Measurements from ENCODE around the gene TSPAN10. TPM values are rescaled to one million over a fixed set of nuclear protein-coding genes. Genes with fewer than 3 reads are reported as not detected.

TSPAN10 gene
- total and polyA plus RNA-seq, 2 of the 4 experiments (the other 2 are of a cell fraction), result 1.4 to 4.5 TPM

- no peak for TF ChIP-seq RFX5 (IDR thresholded peaks at IDR 0.05; ENCODE audit: low read depth, low read length)
Observed at GRCh38 chr17:81599719-81600486, 37.1 kb upstream of the TSPAN10 start (continued).

GRCh38 chr17:81601525-81602120, 35.4 kb upstream of the TSPAN10 start:
- ChIA-PET POLR2A (ENCODE audit: unreplicated experiment) (no interaction called here), CTCF (interaction anchor here (0.5 to 1.7 kb wide), 3 partner anchors 33 to 93 kb away, joined by 3 to 4 read pairs (median 4); no protein-coding TSS in a partner anchor)
- Histone ChIP-seq H2BK120ac (ENCODE audit: low read depth, low read length) (no peak overlapping the region), H3K4me1 (ENCODE audit: control insufficient read depth, insufficient read depth, low read length) (peaks cover 3% of the 10 kb centered on the region; the same call in 1 of the 2 replicates), H2AFZ (replicated peaks; ENCODE audit: low read length, poor library complexity) (no peak overlapping the region), H3K4me3 (ENCODE audit: insufficient read depth, low read depth, low read length) (no peak overlapping the region), H3K79me1 (ENCODE audit: low read depth in 1 of 2, low read length in 2 of 2) (peaks cover 18 to 53% of the 10 kb centered on the region in 2 experiments), H4K91ac (ENCODE audit: insufficient read depth, low read depth, low read length) (no peak overlapping the region), H2AK9ac (replicated peaks; ENCODE audit: low read depth, low read length, poor library complexity) (no peak overlapping the region), H3K14ac (replicated peaks; ENCODE audit: low read depth, low read length) (no peak overlapping the region), H3K9ac (ENCODE audit: low read depth, low read length) (no peak overlapping the region), H3K56ac (ENCODE audit: extremely low read depth, insufficient read depth, low read length) (no peak overlapping the region), H4K20me1 (ENCODE audit: insufficient read depth, low read length) (peaks cover 26% of the 10 kb centered on the region), H3K27ac (ENCODE audit: insufficient read depth, low read length) (no peak overlapping the region), H3K4me2 (ENCODE audit: low read depth, low read length) (no peak overlapping the region), H2BK20ac (ENCODE audit: low read depth, low read length) (no peak overlapping the region), H2BK5ac (ENCODE audit: low read depth, low read length, poor library complexity, severe bottlenecking) (no peak overlapping the region), H3K36me3 (ENCODE audit: control insufficient read depth, insufficient read depth, low read length) (peaks cover 51% of the 10 kb centered on the region), H4K8ac (ENCODE audit: low read depth in 2 of 2, low read length in 2 of 2) (no peak overlapping the region; a peak in 1 of 4 replicates), H2BK15ac (ENCODE audit: low read depth, low read length) (no peak overlapping the region), H4K5ac (ENCODE audit: low read depth, low read length) (no peak overlapping the region), H3K18ac (ENCODE audit: low read depth, low read length) (no peak overlapping the region), H3K4ac (ENCODE audit: low read depth, low read length) (no peak overlapping the region), H3K9me3 (ENCODE audit: control insufficient read depth, insufficient read depth, low read length) (no peaks in the 10 kb centered on the region), H3K27me3 (ENCODE audit: control insufficient read depth, insufficient read depth, low read length) (no peaks in the 10 kb centered on the region), H2AK5ac (ENCODE audit: low read depth, low read length) (no peak overlapping the region), H3K23ac (ENCODE audit: low read depth, low read length) (no peak overlapping the region), H3K9me1 (ENCODE audit: insufficient read depth, low read length) (peaks cover 3% of the 10 kb centered on the region; the same call in 1 of the 2 replicates)
- no TSS peak for BruUV-seq (replicated peaks)
- no CpG with 5 or more reads among the region's 9 CpGs for WGBS, 2 experiments (ENCODE audit: extremely low coverage in 2 of 2, insufficient read length in 1 of 2)
- DNase-seq (peak; percentile 78), ATAC-seq (ENCODE audit: low read depth) (peak; percentile 96)
- dilution Hi-C loops (cut with HindIII; ENCODE audit: low sequenced_read_pairs, unreplicated experiment), result no loop called here
- intact Hi-C loops (cut with micrococcal nuclease), result loop anchor here (1.0 kb wide), 2 partner anchors 48 to 80 kb away; no protein-coding TSS in a partner anchor
- no peak for TF ChIP-seq NFE2L2 (IDR thresholded peaks at IDR 0.05; ENCODE audit: low read depth, low read length)
- no peak for TF ChIP-seq MXI1 (IDR thresholded peaks at IDR 0.05; ENCODE audit: borderline replicate concordance, low read depth, low read length)
- no peak for TF ChIP-seq RCOR1 (IDR thresholded peaks at IDR 0.05; ENCODE audit: insufficient replicate concordance, low read length)
- 0 out of 2 replicates have a peak, but pooled peaks have one; percentile 31 for TF ChIP-seq POLR2A (IDR thresholded peaks at IDR 0.05; ENCODE audit: low read depth, low read length)
- TF ChIP-seq RAD21 (IDR thresholded peaks at IDR 0.05; ENCODE audit: low read length), result peak; percentile 88
- no peak for TF ChIP-seq USF2 (IDR thresholded peaks at IDR 0.05; ENCODE audit: low read depth, low read length)
- peak; percentile 85 for TF ChIP-seq CTCF (conservative IDR thresholded peaks at IDR 0.05; ENCODE audit: low read depth, low read length)
- peak; percentile 72 for TF ChIP-seq SMC3 (IDR thresholded peaks at IDR 0.05; ENCODE audit: low read depth, low read length)
- in situ Hi-C loops (cut with MboI; ENCODE audit: low sequenced_read_pairs), result no loop called here
